OCI-LY7 (cell line): ENCODE results near the gene AK2. TPM values are rescaled to one million over a fixed set of nuclear protein-coding genes. Genes with fewer than 3 reads are reported as not detected.

ENCODE experiments used
- BruUV-seq: library from RNA; stranded (reverse); fragments of 400-500 nt; replicated peaks from 2 replicates; lab custom pipeline; 2021; lab: Mats Ljungman, UMichigan
- CTCF ChIA-PET: fragments of 300-600 bp; sonication (Branson Sonifier 250); formaldehyde crosslinking; loops from one replicate; lab custom pipeline; 2022; ENCODE audit warnings: antibody characterized with exemption; ENCODE audit not compliant: unreplicated experiment; lab: Charles Lee
- POLR2A ChIA-PET: fragments of 300-600 bp; sonication (Branson Sonifier 250); formaldehyde crosslinking; loops from one replicate; lab custom pipeline; 2022; ENCODE audit warnings: antibody characterized with exemption; lab: Charles Lee
- DNase-seq: peaks from one replicate; pipeline ENCODE4 v3.0.0-alpha.2; 2015; ENCODE audit warnings: low spot score
- H2AFZ ChIP-seq: fragments of 200-600 bp; sonication (generic), shearing (Covaris generic); 2 replicates; pipeline ENCODE4 v1.6.1; 2014; ENCODE audit warnings: mild to moderate bottlenecking, antibody characterized with exemption, low read length, moderate library complexity
- H3K27ac ChIP-seq: fragments of 200-600 bp; sonication (generic); 2 replicates; pipeline ENCODE4 v1.5.1; 2014; ENCODE audit warnings: mixed run types, low read depth, mild to moderate bottlenecking, moderate library complexity, low read length, inconsistent platforms; ENCODE audit not compliant: poor library complexity, severe bottlenecking
- H3K36me3 ChIP-seq: fragments of 200-600 bp; sonication (generic); 2 replicates; pipeline ENCODE4 v1.6.1; 2014; ENCODE audit warnings: mild to moderate bottlenecking, antibody characterized with exemption, low read length, moderate library complexity, mixed read lengths; ENCODE audit not compliant: insufficient read depth
- H3K4me1 ChIP-seq: fragments of 200-600 bp; sonication (generic); 2 replicates; pipeline ENCODE4 v1.5.1; 2014; ENCODE audit warnings: mild to moderate bottlenecking, low read length; ENCODE audit not compliant: insufficient read depth, poor library complexity, severe bottlenecking
- H3K4me2 ChIP-seq: fragments of 200-600 bp; sonication (generic); 2 replicates; pipeline ENCODE4 v1.6.1; 2014; ENCODE audit warnings: mild to moderate bottlenecking, low read length
- H3K4me3 ChIP-seq: fragments of 200-600 bp; sonication (generic); 2 replicates; pipeline ENCODE4 v1.5.1; 2014; ENCODE audit warnings: mild to moderate bottlenecking, low read depth, low read length; ENCODE audit not compliant: poor library complexity, severe bottlenecking
- H3K79me2 ChIP-seq: fragments of 200-600 bp; sonication (generic); 2 replicates; pipeline ENCODE4 v1.6.1; 2016; ENCODE audit warnings: low read depth, mild to moderate bottlenecking, low read length, moderate library complexity, mixed read lengths; ENCODE audit not compliant: insufficient read depth
- H3K9me2 ChIP-seq: fragments of 200-600 bp; sonication (generic); 2 replicates; pipeline ENCODE4 v1.6.1; 2016; ENCODE audit warnings: mild to moderate bottlenecking, low read length, mixed read lengths; ENCODE audit not compliant: insufficient read depth
- H3K9me3 ChIP-seq: fragments of 200-600 bp; sonication (generic); 2 replicates; pipeline ENCODE4 v1.6.1; 2014; ENCODE audit warnings: mild to moderate bottlenecking, mixed run types, low read length, mixed read lengths
- H4K20me1 ChIP-seq: fragments of 200-600 bp; sonication (generic); 2 replicates; pipeline ENCODE4 v1.6.1; 2014; ENCODE audit warnings: mild to moderate bottlenecking, antibody characterized with exemption, low read length, moderate library complexity, mixed read lengths; ENCODE audit not compliant: insufficient read depth
- CTCF ChIP-seq: fragments of 200-600 bp; sonication (generic); conservative IDR thresholded peaks from 2 replicates; pipeline ENCODE4 v1.5.1; 2014; ENCODE audit warnings: mild to moderate bottlenecking, antibody characterized with exemption, low read length, moderate library complexity, mixed read lengths
- EZH2phosphoT487 ChIP-seq: fragments of 200-600 bp; sonication (generic); IDR thresholded peaks from 2 replicates; pipeline ENCODE4 v1.6.1; 2018; ENCODE audit warnings: low read depth, borderline replicate concordance, mild to moderate bottlenecking, mixed run types, antibody characterized with exemption, low read length, moderate library complexity, mixed read lengths
- intact Hi-C: fragments of 100-400 bp; cut with micrococcal nuclease; formaldehyde crosslinking; loops from one replicate; pipeline ENCODE4 v1.10.0; 2022; ENCODE audit not compliant: unreplicated experiment
- total RNA-seq, 2 experiments: library from RNA; depleted of rRNA in 1 of 2; stranded (reverse); fragments of >200 nt in 1 of 2; shearing (Covaris generic) in 1 of 2; gene quantifications; 2 replicates each; pipeline ENCODE4 v1.2.3, GENCODE V29; 2014 to 2022

AK2 gene
- total RNA-seq, 2 experiments from 2014 or later = 185 to 298 TPM

- Histone ChIP-seq H3K36me3 (no peaks in the 10 kb centered on the region), H3K27ac (no peak overlapping the region), H4K20me1 (no peaks in the 10 kb centered on the region), H3K4me2 (no peak overlapping the region), H2AFZ (no peak overlapping the region), H3K4me3 (no peak overlapping the region), H3K4me1 (peaks cover 28% of the 10 kb centered on the region), H3K9me3 (no peaks in the 10 kb centered on the region), H3K79me2 (no peaks in the 10 kb centered on the region), H3K9me2 (no peaks in the 10 kb centered on the region)
- no peak for TF ChIP-seq CTCF
- no peak for TF ChIP-seq EZH2phosphoT487
- ChIA-PET CTCF (interaction anchor here (0.7 kb wide), 1 partner anchor 25 kb away, joined by 3 read pairs; no protein-coding TSS in a partner anchor), POLR2A (interaction anchor here (1.7 kb wide), 1 partner anchor 8 kb away, joined by 9 read pairs; no protein-coding TSS in a partner anchor)
- no peak for DNase-seq
- intact Hi-C loops = loop anchor here (5.0 kb wide), 1 partner anchor 37 kb away; no protein-coding TSS in a partner anchor
- no TSS peak for BruUV-seq
Measured at GRCh38 chr1:32989160-32990050, 47.3 kb downstream of the AK2 start.

GRCh38 chr1:32988665-32989064 is 48.0 kb downstream of the AK2 start:
- ChIA-PET CTCF (interaction anchor here (0.7 kb wide), 1 partner anchor 26 kb away, joined by 3 read pairs; no protein-coding TSS in a partner anchor), POLR2A (no interaction called here)
- intact Hi-C loops = no loop called here
- Histone ChIP-seq H4K20me1 (no peaks in the 10 kb centered on the region), H3K27ac (no peak overlapping the region), H3K79me2 (no peaks in the 10 kb centered on the region), H3K36me3 (no peaks in the 10 kb centered on the region), H3K4me3 (no peak overlapping the region), H3K9me2 (no peaks in the 10 kb centered on the region), H2AFZ (no peak overlapping the region), H3K9me3 (no peaks in the 10 kb centered on the region), H3K4me1 (peaks cover 28% of the 10 kb centered on the region), H3K4me2 (no peak overlapping the region)
- DNase-seq = no peak
- BruUV-seq = no TSS peak
- TF ChIP-seq CTCF (no peak), EZH2phosphoT487 (no peak)
